HEK293 (cell line): ENCODE results near the gene SCIN.
A peak's percentile ranks its signal among the peaks of the same experiment; 100 is the strongest.

ENCODE experiments used
- EGR2 ChIP-seq: fragments of 450-650 bp; formaldehyde crosslinking; IDR thresholded peaks from 2 replicates; pipeline ENCODE4 v1.5.1; 2016; ENCODE audit warnings: low read depth, missing biosample characterization, missing genetic modification characterization
- GLI2 ChIP-seq: fragments of 450-650 bp; formaldehyde crosslinking; IDR thresholded peaks from 2 replicates; pipeline ENCODE4; 2017; ENCODE audit warnings: missing biosample characterization, missing genetic modification characterization, low read depth, borderline replicate concordance
- IKZF3 ChIP-seq: fragments of 450-650 bp; IDR thresholded peaks from 2 replicates; pipeline ENCODE4 v1.5.0; 2018; ENCODE audit warnings: missing biosample characterization, mild to moderate bottlenecking, missing genetic modification characterization, moderate library complexity
- TRIM28 ChIP-seq: IDR thresholded peaks from 2 replicates; pipeline ENCODE4 v1.6.1; 2011; ENCODE audit warnings: low read length, control low read depth, borderline replicate concordance
- WT1 ChIP-seq: fragments of 450-650 bp; formaldehyde crosslinking; IDR thresholded peaks from 2 replicates; pipeline ENCODE4 v1.5.1; 2016; ENCODE audit warnings: missing biosample characterization, missing genetic modification characterization
- ZBTB21 ChIP-seq: fragments of 450-650 bp; formaldehyde crosslinking; IDR thresholded peaks from 2 replicates; pipeline ENCODE4 v1.5.1; 2017; ENCODE audit warnings: missing biosample characterization, missing genetic modification characterization
- ZBTB48 ChIP-seq: fragments of 450-650 bp; formaldehyde crosslinking; IDR thresholded peaks from 2 replicates; pipeline ENCODE4 v1.5.1; 2016; ENCODE audit warnings: missing biosample characterization, missing genetic modification characterization
- ZEB2 ChIP-seq: fragments of 450-650 bp; formaldehyde crosslinking; IDR thresholded peaks from 2 replicates; pipeline ENCODE4 v1.5.1; 2016; ENCODE audit warnings: missing biosample characterization, missing genetic modification characterization
- ZFP69B ChIP-seq: fragments of 450-650 bp; formaldehyde crosslinking; IDR thresholded peaks from 2 replicates; pipeline ENCODE4 v1.5.1; 2016; ENCODE audit warnings: missing biosample characterization, missing genetic modification characterization
- ZNF114 ChIP-seq: fragments of 450-650 bp; formaldehyde crosslinking; IDR thresholded peaks from 2 replicates; pipeline ENCODE4 v1.5.0; 2017; ENCODE audit warnings: missing biosample characterization, missing genetic modification characterization
- ZNF146 ChIP-seq: fragments of 450-650 bp; formaldehyde crosslinking; IDR thresholded peaks from 2 replicates; pipeline ENCODE4 v1.5.1; 2016; ENCODE audit warnings: missing biosample characterization, missing genetic modification characterization
- ZNF148 ChIP-seq: fragments of 450-650 bp; formaldehyde crosslinking; IDR thresholded peaks from 2 replicates; pipeline ENCODE4 v1.5.0; 2017; ENCODE audit warnings: missing biosample characterization, missing genetic modification characterization, borderline replicate concordance
- ZNF184 ChIP-seq: fragments of 450-650 bp; IDR thresholded peaks from 2 replicates; pipeline ENCODE4 v1.5.1; 2018; ENCODE audit warnings: missing biosample characterization, mild to moderate bottlenecking, missing genetic modification characterization
- ZNF23 ChIP-seq: fragments of 450-650 bp; formaldehyde crosslinking; IDR thresholded peaks from 2 replicates; pipeline ENCODE4 v1.5.1; 2016; ENCODE audit warnings: missing biosample characterization, missing genetic modification characterization, borderline replicate concordance
- ZNF274 ChIP-seq, 2 experiments: fragments of 200-500 bp in 1 of 2; fragments of 450-650 bp in 1 of 2; sonication (Bioruptor generic) in 1 of 2; formaldehyde crosslinking in 1 of 2; IDR thresholded peaks; 2 replicates each; pipeline versions ENCODE4 v1.5.1 to v1.6.1; 2014 to 2016; ENCODE audit warnings: borderline replicate concordance in 1 of 2, inconsistent platforms in 1 of 2, low read length in 1 of 2, missing biosample characterization in 1 of 2, missing genetic modification characterization in 1 of 2
- ZNF302 ChIP-seq: fragments of 450-650 bp; formaldehyde crosslinking; IDR thresholded peaks from 2 replicates; pipeline ENCODE4 v1.5.1; 2016; ENCODE audit warnings: missing biosample characterization, missing genetic modification characterization, low read depth
- ZNF335 ChIP-seq: fragments of 450-650 bp; formaldehyde crosslinking; conservative IDR thresholded peaks from 2 replicates; pipeline ENCODE4 v1.5.1; 2016; ENCODE audit warnings: missing biosample characterization, missing genetic modification characterization
- ZNF354C ChIP-seq: fragments of 450-650 bp; formaldehyde crosslinking; IDR thresholded peaks from 2 replicates; pipeline ENCODE4 v1.5.1; 2016; ENCODE audit warnings: missing biosample characterization, missing genetic modification characterization, low read depth, borderline replicate concordance
- ZNF449 ChIP-seq: fragments of 450-650 bp; formaldehyde crosslinking; IDR thresholded peaks from 2 replicates; pipeline ENCODE4 v1.5.1; 2017; ENCODE audit warnings: missing biosample characterization, mild to moderate bottlenecking, missing genetic modification characterization, moderate library complexity
- ZNF501 ChIP-seq: fragments of 450-650 bp; formaldehyde crosslinking; IDR thresholded peaks from 2 replicates; pipeline ENCODE4 v1.5.1; 2016; ENCODE audit warnings: missing biosample characterization, missing genetic modification characterization
- ZNF544 ChIP-seq: fragments of 450-650 bp; formaldehyde crosslinking; IDR thresholded peaks from 2 replicates; pipeline ENCODE4 v1.5.0; 2017; ENCODE audit warnings: missing biosample characterization, missing genetic modification characterization
- ZNF558 ChIP-seq: fragments of 450-650 bp; formaldehyde crosslinking; IDR thresholded peaks from 2 replicates; pipeline ENCODE4 v1.5.1; 2016; ENCODE audit warnings: missing biosample characterization, missing genetic modification characterization
- ZNF664 ChIP-seq: fragments of 450-650 bp; formaldehyde crosslinking; IDR thresholded peaks from 2 replicates; pipeline ENCODE4 v1.5.1; 2016; ENCODE audit warnings: missing biosample characterization, missing genetic modification characterization
- ZNF747 ChIP-seq: fragments of 450-650 bp; formaldehyde crosslinking; IDR thresholded peaks from 2 replicates; pipeline ENCODE4 v1.5.1; 2016; ENCODE audit warnings: missing biosample characterization, missing genetic modification characterization
- ZNF785 ChIP-seq: fragments of 450-650 bp; formaldehyde crosslinking; IDR thresholded peaks from 2 replicates; pipeline ENCODE4 v1.5.1; 2016; ENCODE audit warnings: missing biosample characterization, missing genetic modification characterization
- ZNF791 ChIP-seq: fragments of 450-650 bp; formaldehyde crosslinking; IDR thresholded peaks from 2 replicates; pipeline ENCODE4 v1.5.1; 2016; ENCODE audit warnings: missing biosample characterization, missing genetic modification characterization
- ZSCAN23 ChIP-seq: fragments of 450-650 bp; formaldehyde crosslinking; IDR thresholded peaks from 2 replicates; pipeline ENCODE4 v1.5.1; 2016; ENCODE audit warnings: missing biosample characterization, missing genetic modification characterization
- TF ChIP-seq, protein P1 (sequence below): fragments of 450-650 bp; formaldehyde crosslinking; IDR thresholded peaks from 2 replicates; pipeline ENCODE4 v1.5.1; 2016; ENCODE audit warnings: missing biosample characterization, missing genetic modification characterization, borderline replicate concordance
- TF ChIP-seq, protein P2 (sequence below): fragments of 450-650 bp; IDR thresholded peaks from 2 replicates; pipeline ENCODE4 v1.5.1; 2018; ENCODE audit warnings: missing biosample characterization, missing genetic modification characterization

The SCIN gene

GRCh38 chr7:12686891-12687717 is 116.6 kb downstream of the SCIN start, which contains the start of gene ARL4A (continued):
- TF ChIP-seq, protein P1, sequence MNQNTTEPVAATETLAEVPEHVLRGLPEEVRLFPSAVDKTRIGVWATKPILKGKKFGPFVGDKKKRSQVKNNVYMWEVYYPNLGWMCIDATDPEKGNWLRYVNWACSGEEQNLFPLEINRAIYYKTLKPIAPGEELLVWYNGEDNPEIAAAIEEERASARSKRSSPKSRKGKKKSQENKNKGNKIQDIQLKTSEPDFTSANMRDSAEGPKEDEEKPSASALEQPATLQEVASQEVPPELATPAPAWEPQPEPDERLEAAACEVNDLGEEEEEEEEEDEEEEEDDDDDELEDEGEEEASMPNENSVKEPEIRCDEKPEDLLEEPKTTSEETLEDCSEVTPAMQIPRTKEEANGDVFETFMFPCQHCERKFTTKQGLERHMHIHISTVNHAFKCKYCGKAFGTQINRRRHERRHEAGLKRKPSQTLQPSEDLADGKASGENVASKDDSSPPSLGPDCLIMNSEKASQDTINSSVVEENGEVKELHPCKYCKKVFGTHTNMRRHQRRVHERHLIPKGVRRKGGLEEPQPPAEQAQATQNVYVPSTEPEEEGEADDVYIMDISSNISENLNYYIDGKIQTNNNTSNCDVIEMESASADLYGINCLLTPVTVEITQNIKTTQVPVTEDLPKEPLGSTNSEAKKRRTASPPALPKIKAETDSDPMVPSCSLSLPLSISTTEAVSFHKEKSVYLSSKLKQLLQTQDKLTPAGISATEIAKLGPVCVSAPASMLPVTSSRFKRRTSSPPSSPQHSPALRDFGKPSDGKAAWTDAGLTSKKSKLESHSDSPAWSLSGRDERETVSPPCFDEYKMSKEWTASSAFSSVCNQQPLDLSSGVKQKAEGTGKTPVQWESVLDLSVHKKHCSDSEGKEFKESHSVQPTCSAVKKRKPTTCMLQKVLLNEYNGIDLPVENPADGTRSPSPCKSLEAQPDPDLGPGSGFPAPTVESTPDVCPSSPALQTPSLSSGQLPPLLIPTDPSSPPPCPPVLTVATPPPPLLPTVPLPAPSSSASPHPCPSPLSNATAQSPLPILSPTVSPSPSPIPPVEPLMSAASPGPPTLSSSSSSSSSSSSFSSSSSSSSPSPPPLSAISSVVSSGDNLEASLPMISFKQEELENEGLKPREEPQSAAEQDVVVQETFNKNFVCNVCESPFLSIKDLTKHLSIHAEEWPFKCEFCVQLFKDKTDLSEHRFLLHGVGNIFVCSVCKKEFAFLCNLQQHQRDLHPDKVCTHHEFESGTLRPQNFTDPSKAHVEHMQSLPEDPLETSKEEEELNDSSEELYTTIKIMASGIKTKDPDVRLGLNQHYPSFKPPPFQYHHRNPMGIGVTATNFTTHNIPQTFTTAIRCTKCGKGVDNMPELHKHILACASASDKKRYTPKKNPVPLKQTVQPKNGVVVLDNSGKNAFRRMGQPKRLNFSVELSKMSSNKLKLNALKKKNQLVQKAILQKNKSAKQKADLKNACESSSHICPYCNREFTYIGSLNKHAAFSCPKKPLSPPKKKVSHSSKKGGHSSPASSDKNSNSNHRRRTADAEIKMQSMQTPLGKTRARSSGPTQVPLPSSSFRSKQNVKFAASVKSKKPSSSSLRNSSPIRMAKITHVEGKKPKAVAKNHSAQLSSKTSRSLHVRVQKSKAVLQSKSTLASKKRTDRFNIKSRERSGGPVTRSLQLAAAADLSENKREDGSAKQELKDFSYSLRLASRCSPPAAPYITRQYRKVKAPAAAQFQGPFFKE (tag by site-specific recombination) = no peak
- TF ChIP-seq EGR2 = peak; percentile 19; the same call in 1 of the 2 replicates
- no peak for TF ChIP-seq ZSCAN23 (tag by site-specific recombination)
- TF ChIP-seq ZNF747 (tag by site-specific recombination) = no peak
- no peak for TF ChIP-seq TRIM28
- TF ChIP-seq ZNF114 = no peak
- TF ChIP-seq ZNF146 (tag by site-specific recombination) = no peak
- TF ChIP-seq IKZF3 (tag by site-specific recombination) = no peak
- TF ChIP-seq ZNF354C (tag by site-specific recombination) = no peak
- TF ChIP-seq ZFP69B (tag by site-specific recombination) = no peak
- no peak for TF ChIP-seq ZNF148
- TF ChIP-seq ZNF544 (tag by site-specific recombination) = no peak
- peak; percentile 76 for TF ChIP-seq ZNF335 (tag by site-specific recombination)
- no peak for TF ChIP-seq ZNF501 (tag by site-specific recombination)
- TF ChIP-seq, protein P2, sequence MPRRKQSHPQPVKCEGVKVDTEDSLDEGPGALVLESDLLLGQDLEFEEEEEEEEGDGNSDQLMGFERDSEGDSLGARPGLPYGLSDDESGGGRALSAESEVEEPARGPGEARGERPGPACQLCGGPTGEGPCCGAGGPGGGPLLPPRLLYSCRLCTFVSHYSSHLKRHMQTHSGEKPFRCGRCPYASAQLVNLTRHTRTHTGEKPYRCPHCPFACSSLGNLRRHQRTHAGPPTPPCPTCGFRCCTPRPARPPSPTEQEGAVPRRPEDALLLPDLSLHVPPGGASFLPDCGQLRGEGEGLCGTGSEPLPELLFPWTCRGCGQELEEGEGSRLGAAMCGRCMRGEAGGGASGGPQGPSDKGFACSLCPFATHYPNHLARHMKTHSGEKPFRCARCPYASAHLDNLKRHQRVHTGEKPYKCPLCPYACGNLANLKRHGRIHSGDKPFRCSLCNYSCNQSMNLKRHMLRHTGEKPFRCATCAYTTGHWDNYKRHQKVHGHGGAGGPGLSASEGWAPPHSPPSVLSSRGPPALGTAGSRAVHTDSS (tag by site-specific recombination) = no peak
- no peak for TF ChIP-seq ZNF449
- no peak for TF ChIP-seq ZBTB21 (tag by site-specific recombination)
- 0 out of 2 replicates have a peak, but pooled peaks have one; percentile 13 for TF ChIP-seq ZBTB48 (tag by site-specific recombination)
- TF ChIP-seq ZNF785 (tag by site-specific recombination) = no peak
- TF ChIP-seq ZNF274 (IDR thresholded peaks at IDR 0.05; ENCODE audit: low read length) = no peak
- TF ChIP-seq ZNF274 (tag by site-specific recombination; IDR thresholded peaks at IDR 0.05; ENCODE audit: borderline replicate concordance) = no peak
- TF ChIP-seq WT1 (tag by site-specific recombination) = no peak
- no peak for TF ChIP-seq ZNF302 (tag by site-specific recombination)
- TF ChIP-seq ZNF23 = no peak
- TF ChIP-seq ZNF558 = no peak
- no peak for TF ChIP-seq ZNF664 (tag by site-specific recombination)
- peak; percentile 96 for TF ChIP-seq ZEB2 (tag by site-specific recombination)
- TF ChIP-seq ZNF184 (tag by site-specific recombination) = no peak
- no peak for TF ChIP-seq ZNF791
- TF ChIP-seq GLI2 (tag by site-specific recombination) = no peak
